Ishikawa (cell line): ENCODE results near the gene EEF1AKMT4.

ENCODE experiments used
- CEBPB ChIP-seq: IDR thresholded peaks from 2 replicates; pipeline ENCODE4 v1.6.1; 2012
- CREB1 ChIP-seq: IDR thresholded peaks from 2 replicates; pipeline ENCODE4 v1.6.1; 2012; ENCODE audit warnings: low read depth
- EGR1 ChIP-seq: IDR thresholded peaks from 2 replicates; pipeline ENCODE4 v1.6.1; 2012
- EP300 ChIP-seq: IDR thresholded peaks from 2 replicates; pipeline ENCODE4 v1.6.1; 2012; ENCODE audit warnings: borderline replicate concordance
- FOXM1 ChIP-seq: IDR thresholded peaks from 2 replicates; pipeline ENCODE4 v1.6.1; 2012; ENCODE audit warnings: low read depth, borderline replicate concordance
- NFIC ChIP-seq: IDR thresholded peaks from 2 replicates; pipeline ENCODE4 v1.6.1; 2012
- RAD21 ChIP-seq: IDR thresholded peaks from 2 replicates; pipeline ENCODE4 v1.6.1; 2012; ENCODE audit warnings: low read depth
- TAF1 ChIP-seq: IDR thresholded peaks from 2 replicates; pipeline ENCODE4 v1.6.1; 2012; ENCODE audit warnings: low read depth, mild to moderate bottlenecking
- TCF12 ChIP-seq: IDR thresholded peaks from 2 replicates; pipeline ENCODE4 v1.6.1; 2012; ENCODE audit warnings: low read depth
- TEAD4 ChIP-seq: IDR thresholded peaks from 2 replicates; pipeline ENCODE4 v1.6.1; 2012
- YY1 ChIP-seq: IDR thresholded peaks from 2 replicates; pipeline ENCODE4 v1.6.1; 2012; ENCODE audit warnings: low read depth
- ZBTB7A ChIP-seq: IDR thresholded peaks from 2 replicates; pipeline ENCODE4 v1.6.1; 2012; ENCODE audit warnings: low read depth
- TF ChIP-seq, protein P1 (sequence below): IDR thresholded peaks from 2 replicates; pipeline ENCODE4 v1.6.1; 2012
- TF ChIP-seq, protein P2 (sequence below): IDR thresholded peaks from 2 replicates; pipeline ENCODE4 v1.6.1; 2012
- TF ChIP-seq, protein P3 (sequence below): IDR thresholded peaks from 2 replicates; pipeline ENCODE4 v1.6.1; 2012; ENCODE audit warnings: low read depth, mild to moderate bottlenecking

The EEF1AKMT4 gene

DNA sequence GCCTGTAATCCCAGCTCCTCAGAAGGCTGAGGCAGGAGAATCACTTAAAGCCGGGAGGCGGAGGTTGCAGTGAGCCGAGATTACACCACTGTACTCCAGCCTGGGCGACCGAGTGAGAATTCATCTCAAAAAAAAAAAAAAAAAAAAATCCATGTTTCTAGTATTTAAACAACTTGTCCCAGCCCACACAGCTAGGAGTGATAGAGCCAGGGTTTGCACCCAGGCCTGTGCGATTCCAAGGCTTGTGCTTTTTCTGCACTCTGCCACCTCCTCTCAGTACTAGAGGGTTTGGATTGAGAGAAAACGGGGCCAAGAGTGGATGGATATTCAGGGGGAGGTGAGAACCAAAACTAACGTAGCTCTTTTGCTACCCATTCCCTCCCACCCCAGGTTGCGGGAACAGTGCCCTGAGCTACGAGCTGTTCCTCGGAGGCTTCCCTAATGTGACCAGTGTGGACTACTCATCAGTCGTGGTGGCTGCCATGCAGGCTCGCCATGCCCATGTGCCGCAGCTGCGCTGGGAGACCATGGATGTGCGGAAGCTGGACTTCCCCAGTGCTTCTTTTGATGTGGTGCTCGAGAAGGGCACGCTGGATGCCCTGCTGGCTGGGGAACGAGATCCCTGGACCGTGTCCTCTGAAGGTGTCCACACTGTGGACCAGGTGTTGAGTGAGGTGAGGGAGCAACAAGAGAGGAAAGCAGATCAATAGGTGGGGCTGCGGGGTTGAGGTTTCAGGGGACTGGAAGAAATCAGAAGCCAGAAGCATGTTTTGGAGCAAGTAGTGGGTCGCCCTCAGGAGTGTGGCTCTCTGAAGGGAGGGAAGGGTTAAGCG, 7.8 kb downstream of the EEF1AKMT4 start:
- TF ChIP-seq TAF1 = no peak
- TF ChIP-seq, protein P1, sequence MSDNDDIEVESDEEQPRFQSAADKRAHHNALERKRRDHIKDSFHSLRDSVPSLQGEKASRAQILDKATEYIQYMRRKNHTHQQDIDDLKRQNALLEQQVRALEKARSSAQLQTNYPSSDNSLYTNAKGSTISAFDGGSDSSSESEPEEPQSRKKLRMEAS = no peak
- no peak for TF ChIP-seq ZBTB7A
- TF ChIP-seq, protein P2, sequence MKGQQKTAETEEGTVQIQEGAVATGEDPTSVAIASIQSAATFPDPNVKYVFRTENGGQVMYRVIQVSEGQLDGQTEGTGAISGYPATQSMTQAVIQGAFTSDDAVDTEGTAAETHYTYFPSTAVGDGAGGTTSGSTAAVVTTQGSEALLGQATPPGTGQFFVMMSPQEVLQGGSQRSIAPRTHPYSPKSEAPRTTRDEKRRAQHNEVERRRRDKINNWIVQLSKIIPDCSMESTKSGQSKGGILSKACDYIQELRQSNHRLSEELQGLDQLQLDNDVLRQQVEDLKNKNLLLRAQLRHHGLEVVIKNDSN = no peak
- TF ChIP-seq CREB1 = no peak
- TF ChIP-seq EP300 = no peak

DNA sequence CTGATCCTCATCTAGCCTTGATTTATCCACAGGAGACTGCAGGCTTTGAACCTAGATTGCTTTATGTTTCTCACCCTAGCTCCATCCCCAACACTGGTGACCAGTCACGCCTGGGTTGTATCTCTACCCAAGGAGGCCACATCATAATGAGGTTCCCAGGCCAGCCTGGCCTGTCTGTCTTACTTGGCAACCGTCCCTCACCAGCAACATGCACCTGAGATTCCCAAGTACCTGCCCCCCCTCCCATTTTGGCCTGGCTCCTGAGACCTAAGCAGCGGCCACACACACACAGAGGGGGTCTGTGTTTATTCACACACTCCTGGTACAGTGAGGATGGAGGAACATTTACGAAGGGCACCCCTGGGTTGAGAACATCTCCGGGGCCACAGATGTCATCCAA, 9.5 kb downstream of the EEF1AKMT4 start:
- no peak for TF ChIP-seq TAF1
- no peak for TF ChIP-seq TEAD4
- TF ChIP-seq, protein P2 = no peak
- TF ChIP-seq EP300 = no peak
- no peak for TF ChIP-seq NFIC
- no peak for TF ChIP-seq EGR1
- no peak for TF ChIP-seq YY1
- TF ChIP-seq FOXM1 = no peak
- TF ChIP-seq, protein P3, sequence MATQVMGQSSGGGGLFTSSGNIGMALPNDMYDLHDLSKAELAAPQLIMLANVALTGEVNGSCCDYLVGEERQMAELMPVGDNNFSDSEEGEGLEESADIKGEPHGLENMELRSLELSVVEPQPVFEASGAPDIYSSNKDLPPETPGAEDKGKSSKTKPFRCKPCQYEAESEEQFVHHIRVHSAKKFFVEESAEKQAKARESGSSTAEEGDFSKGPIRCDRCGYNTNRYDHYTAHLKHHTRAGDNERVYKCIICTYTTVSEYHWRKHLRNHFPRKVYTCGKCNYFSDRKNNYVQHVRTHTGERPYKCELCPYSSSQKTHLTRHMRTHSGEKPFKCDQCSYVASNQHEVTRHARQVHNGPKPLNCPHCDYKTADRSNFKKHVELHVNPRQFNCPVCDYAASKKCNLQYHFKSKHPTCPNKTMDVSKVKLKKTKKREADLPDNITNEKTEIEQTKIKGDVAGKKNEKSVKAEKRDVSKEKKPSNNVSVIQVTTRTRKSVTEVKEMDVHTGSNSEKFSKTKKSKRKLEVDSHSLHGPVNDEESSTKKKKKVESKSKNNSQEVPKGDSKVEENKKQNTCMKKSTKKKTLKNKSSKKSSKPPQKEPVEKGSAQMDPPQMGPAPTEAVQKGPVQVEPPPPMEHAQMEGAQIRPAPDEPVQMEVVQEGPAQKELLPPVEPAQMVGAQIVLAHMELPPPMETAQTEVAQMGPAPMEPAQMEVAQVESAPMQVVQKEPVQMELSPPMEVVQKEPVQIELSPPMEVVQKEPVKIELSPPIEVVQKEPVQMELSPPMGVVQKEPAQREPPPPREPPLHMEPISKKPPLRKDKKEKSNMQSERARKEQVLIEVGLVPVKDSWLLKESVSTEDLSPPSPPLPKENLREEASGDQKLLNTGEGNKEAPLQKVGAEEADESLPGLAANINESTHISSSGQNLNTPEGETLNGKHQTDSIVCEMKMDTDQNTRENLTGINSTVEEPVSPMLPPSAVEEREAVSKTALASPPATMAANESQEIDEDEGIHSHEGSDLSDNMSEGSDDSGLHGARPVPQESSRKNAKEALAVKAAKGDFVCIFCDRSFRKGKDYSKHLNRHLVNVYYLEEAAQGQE = no peak
- TF ChIP-seq CREB1 = no peak
- no peak for TF ChIP-seq ZBTB7A
- no peak for TF ChIP-seq RAD21
- no peak for TF ChIP-seq TCF12
- TF ChIP-seq, protein P1 = no peak
- TF ChIP-seq CEBPB = no peak

DNA sequence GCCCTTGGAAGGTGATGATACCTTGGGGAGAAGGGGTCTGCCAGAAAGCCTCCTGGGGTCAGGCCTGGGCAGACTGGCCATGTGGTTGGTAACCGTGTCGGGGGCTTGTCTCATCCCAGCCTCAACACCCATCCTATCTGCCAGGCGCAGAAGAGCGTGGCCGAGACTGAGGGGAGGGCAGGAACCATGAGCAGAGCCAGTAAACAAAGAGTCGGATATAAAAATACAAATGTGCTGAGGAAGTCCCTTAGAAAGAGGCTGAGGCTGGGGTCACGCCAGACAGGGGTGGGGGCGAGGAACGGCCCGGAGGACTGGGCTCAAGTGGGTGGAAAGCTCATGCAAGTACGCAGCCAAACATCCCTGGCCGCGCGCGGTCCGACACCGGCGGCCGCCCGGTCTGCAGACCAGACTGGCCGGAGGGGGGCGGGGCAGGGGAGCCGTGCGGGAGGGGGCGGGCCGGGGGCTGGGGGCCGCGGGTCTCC, 10.0 kb downstream of the EEF1AKMT4 start:
- TF ChIP-seq, protein P2 = no peak
- TF ChIP-seq TCF12 (no peak), CEBPB (no peak), ZBTB7A (no peak), TEAD4 (no peak), TAF1 (no peak), RAD21 (no peak), FOXM1 (no peak), NFIC (no peak), EGR1 (no peak), CREB1 (no peak), EP300 (no peak), YY1 (no peak)
- TF ChIP-seq, protein P1 = no peak

DNA sequence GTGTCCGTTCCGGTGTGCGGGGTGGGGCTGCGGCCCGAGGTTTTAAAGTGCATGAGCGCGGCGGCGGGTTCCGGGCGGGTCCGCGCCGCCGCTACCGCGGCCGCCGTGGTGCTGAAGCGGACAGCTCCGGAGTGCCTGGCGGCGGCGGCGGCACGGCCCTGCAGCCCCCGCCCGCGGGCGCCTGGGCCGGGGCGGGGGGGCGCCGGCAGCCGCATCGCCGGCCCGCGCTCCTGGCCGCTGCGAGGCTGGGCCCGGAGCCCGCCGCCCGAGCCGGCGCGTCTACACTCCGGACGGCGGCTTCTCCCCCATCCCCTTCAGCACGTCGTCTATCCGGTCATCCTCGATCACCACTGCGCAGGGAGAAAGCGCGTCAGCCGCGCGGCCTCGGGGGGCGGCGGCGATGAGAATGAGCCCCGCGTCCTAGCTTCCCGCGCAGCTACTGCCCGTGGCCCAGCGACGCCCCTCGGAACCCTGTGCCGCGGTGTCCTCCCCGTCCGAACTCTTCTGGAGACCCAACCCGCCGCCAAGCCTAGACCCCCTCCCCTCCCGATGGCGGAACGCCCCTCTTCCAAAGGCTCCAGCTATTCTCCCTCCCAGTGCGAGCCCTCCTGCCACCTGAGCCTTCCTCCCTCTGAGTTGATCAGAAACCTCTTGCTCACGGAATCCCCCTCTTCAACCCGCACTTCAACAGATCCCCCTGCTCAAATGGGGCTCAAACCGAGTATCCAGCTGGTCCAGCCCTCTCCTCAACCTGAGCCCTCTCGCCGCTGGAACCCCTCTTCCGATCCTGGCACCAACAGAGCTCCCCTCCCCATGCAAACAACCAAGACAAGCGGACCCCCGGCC, 10.6 kb downstream of the EEF1AKMT4 start:
- no peak for TF ChIP-seq EP300
- TF ChIP-seq, protein P2 = no peak
- no peak for TF ChIP-seq TAF1
- no peak for TF ChIP-seq FOXM1
- TF ChIP-seq, protein P1 = peak; percentile 31; the same call in 1 of the 2 replicates
- TF ChIP-seq CREB1 = no peak
- no peak for TF ChIP-seq NFIC
- no peak for TF ChIP-seq TCF12
- TF ChIP-seq ZBTB7A = peak; percentile 93
- TF ChIP-seq CEBPB = no peak
- no peak for TF ChIP-seq TEAD4
- 0 out of 2 replicates have a peak, but pooled peaks have one; percentile 32 for TF ChIP-seq YY1
- TF ChIP-seq RAD21 = no peak
- TF ChIP-seq, protein P3 = peak; percentile 79
- TF ChIP-seq EGR1 = no peak
